Measurements from ENCODE around the gene SMIM44.

SMIM44 gene

DNA sequence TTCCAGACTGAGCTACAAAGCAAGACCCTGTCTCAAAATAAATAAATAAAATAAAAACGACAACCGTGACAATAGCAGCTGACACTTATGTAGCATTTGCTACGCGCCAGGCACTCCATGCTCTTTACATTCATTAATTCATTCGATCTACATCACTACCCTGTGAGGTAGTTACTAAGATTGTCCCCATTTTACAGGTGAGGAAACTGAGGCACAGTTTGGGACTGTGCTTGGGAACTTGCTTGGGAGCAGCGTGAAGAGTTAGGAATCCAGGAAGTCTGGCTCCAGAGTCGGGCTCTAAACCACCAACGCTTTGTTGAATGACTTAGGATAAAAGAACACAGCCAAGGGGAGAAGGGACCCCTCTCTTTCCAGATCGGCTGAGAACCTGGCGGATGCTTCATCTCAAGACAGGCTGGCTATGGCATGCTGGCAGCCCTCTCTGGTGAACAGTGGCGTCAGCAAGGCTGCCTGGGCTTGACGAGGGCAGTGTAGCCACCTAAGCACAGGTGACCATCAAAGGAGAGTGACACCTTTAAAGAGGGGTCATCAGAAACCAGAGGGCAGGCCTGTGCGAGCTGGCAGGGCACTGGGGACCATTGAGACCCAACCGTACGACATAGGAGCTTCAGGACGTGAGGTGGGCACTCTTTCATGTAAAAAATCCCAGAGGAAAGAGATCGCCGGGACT is 16.6 kb upstream of the SMIM44 start:
- Histone ChIP-seq H3K4me1 (ENCODE audit: control insufficient read depth, insufficient read depth, low read length, poor library complexity, severe bottlenecking) (peaks cover 5% of the 10 kb centered on the region), H3K4me3 (ENCODE audit: extremely low read depth, insufficient read depth, low read length, poor library complexity, severe bottlenecking) (peak overlapping the region; percentile 92), H3K27ac (ENCODE audit: low read depth, low read length, severe bottlenecking) (peak overlapping the region; percentile 98), H3K9me3 (ENCODE audit: control insufficient read depth, low read length) (no peaks in the 10 kb centered on the region), H3K36me3 (ENCODE audit: control insufficient read depth, insufficient read depth, low read length) (peaks cover 36% of the 10 kb centered on the region)
- 9 to 11% methylated on average over 11 to 13 of the region's 18 CpGs for WGBS, 2 experiments (ENCODE audit: insufficient coverage in 2 of 2)

DNA sequence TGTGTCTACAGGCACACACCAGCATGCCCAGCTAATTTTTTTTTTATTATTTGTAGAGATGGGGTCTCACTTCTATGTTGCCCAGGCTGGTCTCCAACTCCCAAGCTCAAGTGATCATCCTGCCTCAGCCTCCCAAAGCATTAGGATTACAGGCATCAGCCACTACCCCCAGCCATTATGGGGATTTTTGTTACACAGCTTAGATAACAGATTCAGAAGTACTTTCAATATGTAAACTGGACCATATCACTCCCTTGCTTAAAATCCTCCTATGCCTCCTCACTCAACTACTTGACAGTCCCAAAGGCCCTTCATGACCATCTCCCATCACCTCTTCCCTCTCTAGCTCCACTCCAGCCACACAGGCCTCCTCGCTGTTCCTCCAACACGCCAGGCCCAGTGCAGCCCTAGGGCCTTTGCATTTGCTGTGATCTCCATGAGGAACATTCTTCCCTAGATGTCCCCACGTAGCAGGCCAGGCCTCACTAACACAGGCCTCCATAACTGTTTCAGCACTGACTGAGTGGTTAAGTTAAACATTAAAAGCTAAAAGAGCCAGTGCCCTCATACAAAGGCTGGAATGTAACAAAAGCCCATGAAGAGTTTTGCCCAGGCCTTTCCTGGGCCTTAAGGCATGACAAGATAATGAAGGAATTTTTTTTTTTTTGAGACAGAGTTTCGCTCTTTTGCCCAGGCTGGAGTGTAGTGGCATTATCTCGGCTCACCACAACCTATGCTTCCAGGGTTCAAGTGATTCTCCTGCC is 14.7 kb upstream of the SMIM44 start:
- Histone ChIP-seq H3K36me3 (ENCODE audit: control insufficient read depth, insufficient read depth, low read length) (peaks cover 48% of the 10 kb centered on the region), H3K27ac (ENCODE audit: low read depth, low read length, severe bottlenecking) (no peak overlapping the region), H3K4me3 (ENCODE audit: extremely low read depth, insufficient read depth, low read length, poor library complexity, severe bottlenecking) (no peak overlapping the region), H3K4me1 (ENCODE audit: control insufficient read depth, insufficient read depth, low read length, poor library complexity, severe bottlenecking) (no peaks in the 10 kb centered on the region), H3K9me3 (ENCODE audit: control insufficient read depth, low read length) (no peaks in the 10 kb centered on the region)
- 96 to 98% methylated on average over 4 to 5 of the region's 5 CpGs for WGBS, 2 experiments (ENCODE audit: insufficient coverage in 2 of 2)

DNA sequence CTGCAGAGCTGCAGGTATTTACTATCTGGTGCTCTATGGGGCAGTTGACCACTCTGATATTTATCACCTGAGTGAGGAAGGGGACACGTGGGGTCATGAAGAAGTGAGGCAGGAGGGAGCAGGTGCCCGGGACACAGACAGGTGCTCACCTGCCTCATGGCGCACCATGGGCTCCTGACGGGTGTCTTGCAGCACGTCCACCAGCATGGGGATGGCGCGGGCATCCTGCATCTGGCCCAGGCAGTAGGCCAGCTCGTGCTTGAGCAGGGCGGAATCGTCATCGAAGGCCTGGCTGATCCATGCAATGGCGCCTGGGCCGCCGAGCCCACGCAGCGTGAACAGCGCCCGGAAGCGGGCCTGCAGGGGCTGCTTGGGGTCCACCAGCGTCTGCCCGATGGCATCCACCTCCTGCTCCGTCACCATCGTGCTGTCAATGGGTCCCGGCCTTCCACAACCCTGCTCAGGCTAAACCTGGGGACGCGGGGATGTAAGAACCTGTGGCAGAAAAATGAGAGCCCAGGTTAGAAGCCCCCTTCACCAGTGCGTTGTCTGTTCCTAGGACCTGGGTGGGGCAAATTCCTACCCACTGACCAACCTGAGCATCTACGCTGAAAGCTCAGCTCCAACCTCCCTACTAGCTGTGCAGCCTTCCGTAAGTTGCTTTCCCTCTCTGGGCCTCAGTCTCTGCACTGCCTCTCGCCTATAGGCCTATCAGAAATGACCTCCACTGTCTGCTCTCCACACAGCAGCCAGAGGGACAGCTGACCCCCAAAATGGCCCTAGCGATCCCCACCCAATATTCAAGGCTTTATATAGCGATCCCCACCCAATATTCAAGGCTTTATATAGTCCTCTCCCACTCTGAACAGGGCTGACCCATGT is 13.4 kb upstream of the SMIM44 start:
- 95 to 99% methylated on average over 25 to 32 of the region's 32 CpGs for WGBS, 2 experiments (ENCODE audit: insufficient coverage in 2 of 2)
- Histone ChIP-seq H3K9me3 (ENCODE audit: control insufficient read depth, low read length) (no peaks in the 10 kb centered on the region), H3K36me3 (ENCODE audit: control insufficient read depth, insufficient read depth, low read length) (peaks cover 59% of the 10 kb centered on the region), H3K4me3 (ENCODE audit: extremely low read depth, insufficient read depth, low read length, poor library complexity, severe bottlenecking) (no peak overlapping the region), H3K4me1 (ENCODE audit: control insufficient read depth, insufficient read depth, low read length, poor library complexity, severe bottlenecking) (no peaks in the 10 kb centered on the region), H3K27ac (ENCODE audit: low read depth, low read length, severe bottlenecking) (no peak overlapping the region)

DNA sequence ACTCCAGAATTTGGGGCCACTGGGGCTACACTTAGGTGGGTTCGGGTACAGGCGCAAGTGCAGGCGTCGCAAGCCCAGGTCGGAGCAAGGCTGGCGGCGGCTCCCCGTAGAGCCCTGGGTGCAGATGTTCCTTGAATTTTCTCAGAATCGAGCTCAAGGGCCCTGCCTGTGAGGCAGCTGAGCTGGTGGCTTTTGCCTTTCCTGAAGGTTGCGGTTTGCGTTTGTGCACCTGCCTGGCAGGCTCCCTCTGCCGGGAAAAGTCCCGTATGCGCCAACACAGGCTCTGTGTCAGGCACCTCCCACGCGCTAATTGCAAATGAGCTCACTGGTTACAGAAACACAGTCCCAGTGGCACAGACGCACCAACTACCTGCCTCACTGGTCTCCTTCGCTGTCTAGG is 11.3 kb upstream of the SMIM44 start:
- no peak overlapping the region for H3K27ac ChIP-seq (ENCODE audit: low read depth, low read length, severe bottlenecking)
- WGBS, 2 experiments (ENCODE audit: insufficient coverage in 2 of 2) = 96 to 99% methylated on average over 18 of the region's 18 CpGs
- no peaks in the 10 kb centered on the region for H3K9me3 ChIP-seq (ENCODE audit: control insufficient read depth, low read length)
- H3K4me3 ChIP-seq (ENCODE audit: extremely low read depth, insufficient read depth, low read length, poor library complexity, severe bottlenecking) = no peak overlapping the region
- no peaks in the 10 kb centered on the region for H3K4me1 ChIP-seq (ENCODE audit: control insufficient read depth, insufficient read depth, low read length, poor library complexity, severe bottlenecking)
- H3K36me3 ChIP-seq (ENCODE audit: control insufficient read depth, insufficient read depth, low read length) = peaks cover 65% of the 10 kb centered on the region

DNA sequence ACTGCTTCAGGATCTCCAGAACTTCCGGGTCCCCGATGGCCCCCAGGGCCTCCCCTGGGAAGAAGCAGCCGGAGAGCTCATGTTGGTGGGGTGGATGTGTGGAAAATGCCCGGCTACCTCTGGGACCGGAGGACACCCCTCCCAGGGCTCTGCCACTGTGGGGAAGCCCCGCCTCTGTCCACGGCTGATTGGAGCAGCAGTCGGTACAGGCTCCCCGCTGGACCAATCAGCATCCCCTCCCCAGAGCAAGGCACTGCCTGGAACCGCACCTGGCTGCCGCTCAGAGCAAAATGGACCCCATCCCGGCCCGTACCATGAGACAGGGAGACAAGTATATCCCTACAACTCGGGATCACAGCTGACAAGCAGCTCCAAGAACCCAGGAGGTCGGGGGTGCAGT is 10.8 kb upstream of the SMIM44 start:
- WGBS, 2 experiments (ENCODE audit: insufficient coverage in 2 of 2) = 87 to 88% methylated on average over 11 to 13 of the region's 15 CpGs
- Histone ChIP-seq H3K4me1 (ENCODE audit: control insufficient read depth, insufficient read depth, low read length, poor library complexity, severe bottlenecking) (no peaks in the 10 kb centered on the region), H3K36me3 (ENCODE audit: control insufficient read depth, insufficient read depth, low read length) (peaks cover 62% of the 10 kb centered on the region), H3K4me3 (ENCODE audit: extremely low read depth, insufficient read depth, low read length, poor library complexity, severe bottlenecking) (no peak overlapping the region), H3K27ac (ENCODE audit: low read depth, low read length, severe bottlenecking) (no peak overlapping the region), H3K9me3 (ENCODE audit: control insufficient read depth, low read length) (no peaks in the 10 kb centered on the region)

DNA sequence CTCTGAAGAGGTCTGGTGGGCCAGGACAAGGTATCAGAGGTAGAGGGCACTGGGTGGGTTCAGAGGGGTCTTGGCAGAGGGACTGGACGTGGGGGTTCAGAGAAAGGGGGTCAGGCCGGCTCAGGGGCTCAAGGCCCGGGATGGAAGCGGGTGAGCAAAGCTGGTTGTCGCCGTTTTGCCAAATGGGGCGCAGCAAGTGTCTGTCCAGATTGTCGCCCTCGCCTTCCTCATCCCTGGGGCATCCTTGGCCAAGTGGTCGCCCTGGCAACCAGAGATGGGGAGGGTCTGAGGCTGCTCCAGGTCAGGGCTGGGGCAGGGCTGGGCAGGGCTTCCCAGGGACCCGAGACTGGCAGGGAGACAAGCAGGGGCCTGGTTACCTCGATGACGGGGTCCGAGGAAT is 10.4 kb upstream of the SMIM44 start:
- no peak overlapping the region for H3K4me3 ChIP-seq (ENCODE audit: extremely low read depth, insufficient read depth, low read length, poor library complexity, severe bottlenecking)
- H3K27ac ChIP-seq (ENCODE audit: low read depth, low read length, severe bottlenecking) = no peak overlapping the region
- peaks cover 61% of the 10 kb centered on the region for H3K36me3 ChIP-seq (ENCODE audit: control insufficient read depth, insufficient read depth, low read length)
- H3K9me3 ChIP-seq (ENCODE audit: control insufficient read depth, low read length) = no peaks in the 10 kb centered on the region
- H3K4me1 ChIP-seq (ENCODE audit: control insufficient read depth, insufficient read depth, low read length, poor library complexity, severe bottlenecking) = no peaks in the 10 kb centered on the region
- WGBS, 2 experiments (ENCODE audit: insufficient coverage in 2 of 2) = 92 to 95% methylated on average over 4 to 14 of the region's 14 CpGs

DNA sequence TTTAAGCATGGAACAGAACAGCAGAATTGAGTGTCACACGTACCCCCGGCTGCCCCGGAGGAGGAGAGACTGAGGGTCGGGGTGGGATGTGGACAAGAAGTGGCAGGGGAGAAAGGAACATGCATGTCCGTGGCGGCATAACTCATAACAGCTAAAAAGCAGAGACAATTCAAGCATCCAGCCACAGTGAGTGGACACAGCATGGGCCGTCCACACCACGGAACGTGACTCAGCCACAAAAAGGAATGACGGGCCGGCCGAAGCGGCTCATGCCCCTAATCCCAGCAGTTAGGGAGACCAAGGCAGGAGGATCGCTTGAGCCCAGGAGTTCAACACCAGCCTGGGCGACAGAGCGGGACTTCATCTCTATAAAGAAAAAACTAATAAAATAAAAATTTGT is 9.7 kb upstream of the SMIM44 start:
- no peak overlapping the region for H3K27ac ChIP-seq (ENCODE audit: low read depth, low read length, severe bottlenecking)
- no peaks in the 10 kb centered on the region for H3K9me3 ChIP-seq (ENCODE audit: control insufficient read depth, low read length)
- whole genome bisulfite sequencing, 2 experiments (ENCODE audit: insufficient coverage in 2 of 2) = 96 to 100% methylated on average over 13 of the region's 16 CpGs
- H3K4me1 ChIP-seq (ENCODE audit: control insufficient read depth, insufficient read depth, low read length, poor library complexity, severe bottlenecking) = no peaks in the 10 kb centered on the region
- H3K4me3 ChIP-seq (ENCODE audit: extremely low read depth, insufficient read depth, low read length, poor library complexity, severe bottlenecking) = no peak overlapping the region
- H3K36me3 ChIP-seq (ENCODE audit: control insufficient read depth, insufficient read depth, low read length) = peaks cover 61% of the 10 kb centered on the region

DNA sequence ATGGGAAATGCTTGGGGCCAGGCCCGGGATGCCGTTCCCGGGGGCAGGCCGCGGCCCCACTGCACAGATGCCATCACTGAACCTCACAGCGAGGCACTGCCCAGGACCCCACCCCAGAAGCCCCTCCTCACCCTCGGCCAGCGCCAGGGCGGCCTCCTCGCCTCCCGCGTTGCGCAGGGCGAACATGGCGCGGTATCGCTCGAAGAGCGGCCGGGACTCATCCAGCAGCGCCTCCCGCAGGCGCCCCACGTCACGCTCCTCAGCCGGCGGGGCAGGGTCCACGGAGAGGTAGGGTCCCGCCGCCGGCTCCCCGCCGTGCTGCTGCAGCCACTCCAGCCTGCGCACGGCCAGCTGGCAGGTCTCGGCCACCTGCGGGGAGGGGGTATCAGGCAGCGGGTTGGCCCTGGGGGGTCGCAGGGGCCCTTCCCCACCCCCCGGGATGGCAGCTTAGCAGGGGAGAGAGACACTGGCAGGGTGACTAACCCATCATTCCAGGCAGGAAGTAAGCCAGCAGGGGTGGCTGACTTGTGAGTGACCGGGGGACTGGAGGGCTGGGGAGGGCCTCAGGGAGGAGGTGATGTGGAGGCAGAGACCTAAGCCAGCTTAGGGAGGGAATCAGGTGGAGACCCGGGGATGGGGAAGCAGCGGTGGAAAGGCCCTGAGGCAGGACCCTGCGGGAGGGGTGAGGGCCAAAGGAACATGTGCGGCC is 9.0 kb upstream of the SMIM44 start:
- Histone ChIP-seq H3K9me3 (ENCODE audit: control insufficient read depth, low read length) (no peaks in the 10 kb centered on the region), H3K4me1 (ENCODE audit: control insufficient read depth, insufficient read depth, low read length, poor library complexity, severe bottlenecking) (no peaks in the 10 kb centered on the region), H3K36me3 (ENCODE audit: control insufficient read depth, insufficient read depth, low read length) (peaks cover 55% of the 10 kb centered on the region), H3K4me3 (ENCODE audit: extremely low read depth, insufficient read depth, low read length, poor library complexity, severe bottlenecking) (no peak overlapping the region), H3K27ac (ENCODE audit: low read depth, low read length, severe bottlenecking) (no peak overlapping the region)
- WGBS, 2 experiments (ENCODE audit: insufficient coverage in 2 of 2) = 94 to 96% methylated on average over 40 of the region's 45 CpGs

DNA sequence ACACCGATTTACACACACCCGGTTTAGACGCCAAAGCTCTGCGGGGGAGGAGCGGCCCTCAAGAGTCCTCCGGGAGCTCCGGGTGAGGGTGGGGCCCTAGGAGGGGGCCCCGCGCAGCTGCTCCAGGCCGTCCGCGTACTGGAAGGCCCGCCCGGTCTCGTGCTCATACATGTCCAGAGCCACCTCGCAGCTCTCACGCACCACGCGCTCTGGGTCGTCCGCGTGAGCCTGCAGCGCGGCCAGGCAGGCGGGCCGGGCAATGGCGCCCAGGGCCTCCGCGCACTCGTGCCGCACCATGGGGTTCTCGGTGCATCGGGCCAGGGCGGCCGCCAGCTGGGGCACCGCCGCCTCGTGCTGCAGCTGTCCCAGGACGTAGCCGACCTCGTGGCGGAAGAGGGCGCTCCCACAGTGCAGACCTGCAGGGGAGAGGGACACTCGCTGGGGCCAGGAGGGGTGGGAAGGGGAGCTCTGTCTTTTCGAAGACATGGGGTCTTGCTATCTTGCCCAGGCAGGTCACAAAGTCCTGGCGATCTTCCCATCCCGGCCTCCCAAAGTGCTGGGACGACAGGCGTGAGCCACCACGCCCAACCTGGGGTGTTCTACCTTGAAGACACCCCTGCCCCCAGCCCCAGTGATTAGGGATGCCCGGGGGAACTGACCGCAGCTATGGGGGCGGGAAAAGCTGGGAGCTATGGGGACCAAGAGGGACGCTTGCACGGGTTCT is 8.3 kb upstream of the SMIM44 start:
- H3K27ac ChIP-seq (ENCODE audit: low read depth, low read length, severe bottlenecking) = no peak overlapping the region
- H3K36me3 ChIP-seq (ENCODE audit: control insufficient read depth, insufficient read depth, low read length) = peaks cover 49% of the 10 kb centered on the region
- 97 to 98% methylated on average over 37 to 51 of the region's 55 CpGs for WGBS, 2 experiments (ENCODE audit: insufficient coverage in 2 of 2)
- H3K9me3 ChIP-seq (ENCODE audit: control insufficient read depth, low read length) = no peaks in the 10 kb centered on the region
- no peaks in the 10 kb centered on the region for H3K4me1 ChIP-seq (ENCODE audit: control insufficient read depth, insufficient read depth, low read length, poor library complexity, severe bottlenecking)
- H3K4me3 ChIP-seq (ENCODE audit: extremely low read depth, insufficient read depth, low read length, poor library complexity, severe bottlenecking) = no peak overlapping the region
